Stimulated activated CD8-positive, alpha-beta memory T cell treated with anti-CD3 and anti-CD28 coated beads, Interleukin-12 subunit alpha, Interleukin-12 subunit beta, amount 100 ng/mL, for 24 hours (primary cell): Measurements from ENCODE around the gene GAD2.

ENCODE experiments used
- DNase-seq: peaks from one replicate; pipeline ENCODE4 v3.0.0-alpha.2; 2020; ENCODE audit errors: extremely low read depth

The GAD2 gene

GRCh38 chr10:26216585-26217395 lies at the start of gene GAD2:
GAD2 (plus strand) TSS chr10:26216774; CDS start chr10:26216810, 36 bp downstream.
- no peak for DNase-seq

DNA sequence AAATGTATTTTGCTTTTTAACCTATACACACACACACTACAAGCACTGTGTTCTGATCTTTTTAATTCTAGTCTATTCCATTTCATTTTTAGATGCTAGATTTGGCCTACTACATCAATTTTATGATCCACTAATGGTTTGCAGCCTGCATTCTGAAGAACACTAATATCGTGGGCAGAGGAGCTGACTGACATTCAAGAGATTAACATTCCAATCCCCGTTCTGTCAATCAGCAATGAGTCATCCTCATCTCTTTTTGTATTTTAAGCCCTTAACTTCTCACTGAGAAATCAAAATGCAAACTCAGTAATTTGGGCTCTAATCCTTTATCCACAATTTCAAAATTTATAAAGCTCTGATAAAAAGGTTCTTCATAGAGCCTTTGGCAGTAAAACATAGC lies 47.1 kb upstream of the GAD2 start:
- no peak for DNase-seq

DNA sequence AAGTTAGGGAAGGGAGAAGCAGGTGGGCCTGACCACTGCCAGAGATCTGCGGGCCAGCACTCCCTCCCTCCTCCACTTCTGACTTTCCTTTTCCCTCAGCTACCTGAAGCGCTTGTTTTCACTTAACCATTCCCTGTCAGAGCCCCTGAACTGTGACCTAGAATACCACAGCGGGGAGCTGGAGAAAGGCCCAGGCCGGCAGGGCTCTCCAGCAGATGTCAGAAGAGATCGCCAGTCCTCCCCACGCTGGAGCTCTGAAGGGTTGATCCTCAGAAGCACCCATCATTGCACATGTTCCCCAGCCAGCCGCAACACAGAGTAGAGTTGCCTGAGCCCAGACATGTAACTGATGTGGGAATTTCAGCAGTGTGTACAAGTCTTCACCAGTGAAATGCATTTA lies 44.4 kb upstream of the GAD2 start:
- DNase-seq, result no peak

- no peak for DNase-seq
Measured at GRCh38 chr10:26173837-26174236, 42.7 kb upstream of the GAD2 start.

DNA sequence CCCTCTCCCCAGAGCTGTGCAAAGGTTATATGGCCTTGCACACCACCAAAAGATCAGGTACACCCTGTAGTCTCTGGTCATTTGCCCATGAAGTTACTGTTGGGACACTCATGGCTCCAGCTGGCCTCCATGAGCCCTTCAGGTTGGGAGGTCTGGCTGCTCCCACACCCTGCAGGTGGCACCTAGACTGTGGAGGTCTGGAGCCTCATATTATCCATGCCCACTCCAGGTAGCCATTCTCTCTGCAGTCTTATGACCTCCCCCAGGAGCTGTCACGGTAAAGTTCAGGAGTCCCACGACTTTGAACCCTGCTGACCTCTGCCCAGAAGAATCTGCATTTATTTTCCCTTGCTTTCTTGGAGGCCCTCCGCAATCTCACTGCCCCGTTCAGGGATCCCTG lies 39.2 kb upstream of the GAD2 start:
- DNase-seq, result no peak

GRCh38 chr10:26194275-26194674 lies 22.3 kb upstream of the GAD2 start:
- DNase-seq, result no peak

GRCh38 chr10:26197248-26197647 lies 19.3 kb upstream of the GAD2 start:
- no peak for DNase-seq

GRCh38 chr10:26198119-26198518 lies 18.5 kb upstream of the GAD2 start:
- DNase-seq, result no peak

- DNase-seq, result no peak
Measured at GRCh38 chr10:26199841-26200240, 16.7 kb upstream of the GAD2 start.

DNA sequence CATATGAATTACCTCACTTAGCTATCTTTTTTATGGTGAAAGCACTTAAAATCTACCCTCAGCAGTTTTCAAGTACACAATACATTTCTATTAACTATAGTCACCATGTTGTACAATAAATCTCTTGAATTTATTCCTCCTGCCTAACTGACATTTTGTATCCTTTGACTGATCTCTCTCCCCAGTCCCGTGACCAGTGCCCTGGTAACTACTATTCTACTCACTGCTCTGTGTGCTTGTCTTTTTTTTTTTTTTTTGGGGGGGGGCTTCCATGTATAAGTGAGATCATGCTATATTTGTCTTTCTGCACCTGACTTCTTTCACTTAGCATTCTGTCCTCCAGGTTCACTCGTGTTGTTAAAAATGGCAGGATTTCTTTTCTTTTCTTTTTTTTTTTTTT lies 11.4 kb upstream of the GAD2 start:
- no peak for DNase-seq

GRCh38 chr10:26211781-26212444 lies 4.7 kb upstream of the GAD2 start:
- DNase-seq, result no peak

DNA sequence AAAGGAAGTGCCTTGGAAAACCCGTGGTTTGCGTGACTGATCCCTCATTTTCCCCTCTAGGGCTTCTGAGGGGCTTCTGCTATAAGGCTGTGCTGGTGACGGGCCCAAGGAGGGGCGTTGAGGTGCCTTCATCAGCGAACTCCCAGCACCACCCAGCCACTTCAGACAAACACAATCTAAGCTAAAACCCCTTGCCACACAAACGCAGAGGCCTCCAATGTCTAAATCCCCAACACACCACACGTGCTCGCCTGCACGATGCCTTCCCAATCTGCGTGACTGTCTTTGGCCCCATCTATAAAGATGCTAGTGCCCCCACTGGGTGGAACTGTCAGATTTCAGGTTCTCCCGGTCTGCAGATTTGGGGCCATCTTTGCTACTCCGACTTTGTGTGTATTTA lies 4.1 kb upstream of the GAD2 start:
- DNase-seq, result no peak

- no peak for DNase-seq
Measured at GRCh38 chr10:26213157-26213800, 3.3 kb upstream of the GAD2 start.

- no peak for DNase-seq
Measured at GRCh38 chr10:26214004-26214403, 2.6 kb upstream of the GAD2 start.

DNA sequence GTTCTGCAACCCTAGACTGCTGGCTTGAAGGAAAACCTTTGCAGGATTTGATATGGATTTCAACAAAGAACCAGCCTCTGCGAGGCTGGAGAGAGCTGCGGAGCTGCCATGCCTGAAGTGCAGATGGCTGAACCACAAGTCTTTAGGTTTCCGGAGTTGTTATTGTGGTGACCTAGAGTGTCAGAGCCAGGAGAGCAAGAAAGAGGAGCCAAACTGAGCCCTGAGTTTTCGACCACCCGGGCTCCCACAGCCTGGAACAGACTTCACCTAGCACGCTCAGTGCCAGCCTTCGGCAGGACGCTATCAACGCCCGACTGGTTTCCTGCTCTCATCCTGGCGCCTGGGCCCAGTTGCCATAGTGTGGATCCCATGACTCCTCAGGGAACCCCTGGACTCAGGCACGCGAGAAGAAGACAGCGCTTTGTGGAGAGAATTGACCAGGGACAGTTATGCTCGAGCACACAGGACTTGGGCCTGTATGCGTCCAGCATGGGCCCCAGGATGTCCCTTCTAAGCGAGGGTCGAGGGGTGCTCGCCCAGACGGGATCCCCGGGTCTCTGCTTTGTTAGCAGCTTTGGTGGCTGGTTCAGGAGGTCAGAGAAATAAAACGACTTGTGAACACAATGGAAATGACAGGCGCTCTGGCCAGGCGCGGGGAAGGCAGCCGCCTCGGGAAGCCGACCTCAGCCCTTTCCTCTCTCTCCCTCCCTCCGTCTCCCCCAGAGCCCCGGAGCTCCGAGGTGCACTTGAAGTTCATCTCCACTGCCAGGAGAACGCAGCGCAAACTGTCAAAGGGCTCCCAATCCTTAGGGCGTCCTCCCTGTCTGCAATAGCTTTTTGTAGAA lies 1.8 kb upstream of the GAD2 start:
- no peak for DNase-seq

- DNase-seq, result no peak
Measured at GRCh38 chr10:26215396-26215934, 1.1 kb upstream of the GAD2 start.

DNA sequence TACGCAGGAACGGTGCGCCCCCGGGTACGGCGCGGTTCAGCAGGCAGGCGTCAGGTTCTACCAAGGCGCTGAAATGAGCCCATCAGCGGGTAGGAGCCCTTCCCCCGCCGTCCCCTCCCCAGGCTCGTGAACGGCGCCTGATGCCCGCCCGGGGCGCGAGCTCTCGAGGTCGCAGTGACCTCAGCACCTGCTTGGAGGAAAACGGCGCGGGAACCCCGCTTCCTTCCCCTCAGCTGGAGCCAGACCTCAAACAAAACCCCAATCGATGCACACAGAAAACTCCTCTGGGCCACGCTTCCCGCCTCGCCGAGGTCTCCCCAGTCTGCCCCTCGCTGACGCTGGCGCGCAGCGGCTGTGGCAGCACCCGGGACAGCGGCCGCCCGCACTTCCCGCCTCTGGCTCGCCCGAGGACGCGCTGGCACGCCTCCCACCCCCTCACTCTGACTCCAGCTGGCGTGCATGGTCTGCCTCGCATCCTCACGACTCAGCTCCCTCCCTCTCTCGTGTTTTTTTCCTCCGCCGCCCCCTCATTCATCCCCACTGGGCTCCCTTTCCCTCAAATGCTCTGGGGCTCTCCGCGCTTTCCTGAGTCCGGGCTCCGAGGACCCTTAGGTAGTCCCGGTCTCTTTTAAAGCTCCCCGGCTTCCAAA lies 514 bp upstream of the GAD2 start:
- no peak for DNase-seq

- no peak for DNase-seq
Measured at GRCh38 chr10:26217396-26218086, 967 bp downstream of the GAD2 start.

DNA sequence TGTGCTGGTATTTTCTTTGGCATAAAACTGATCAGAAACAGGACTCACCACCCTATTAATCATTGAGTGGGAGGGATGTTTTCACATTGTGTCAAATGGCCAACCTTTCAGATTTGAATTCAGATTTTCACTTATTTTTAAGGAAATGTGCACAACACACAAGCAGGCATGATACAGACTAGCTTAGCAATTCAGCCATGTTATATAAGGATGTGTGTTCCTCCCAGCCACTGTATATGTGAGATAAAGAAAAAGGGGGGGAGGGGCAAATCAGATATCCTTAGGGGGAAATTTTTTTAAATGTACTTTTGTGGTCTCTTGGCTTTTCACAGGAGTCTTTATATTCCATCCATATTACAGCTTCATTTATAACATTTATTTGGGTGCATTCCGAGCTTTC lies 3.1 kb downstream of the GAD2 start:
- DNase-seq, result no peak

GRCh38 chr10:26220901-26221300 lies 4.3 kb downstream of the GAD2 start:
- no peak for DNase-seq

GRCh38 chr10:26221541-26221940 lies 5.0 kb downstream of the GAD2 start:
- no peak for DNase-seq
